ENCODE data around the gene GPI.
"Not testable (repeated sequence)": the region's sequence is repeated elsewhere in the genome, so short reads cannot be mapped to it uniquely, and the experiment has no call there.

GPI gene

GRCh38 chr19:34368338-34368737 is 3.3 kb downstream of the GPI start:
- no peak for DNase-seq (ENCODE audit: low spot score)

- DNase-seq (ENCODE audit: low spot score) = not testable (repeated sequence)
These were observed 4.2 kb downstream of the GPI start for GRCh38 chr19:34369166-34369565.

GRCh38 chr19:34370117-34370516 is 5.1 kb downstream of the GPI start:
- no peak for DNase-seq (ENCODE audit: low spot score)

- DNase-seq (ENCODE audit: low spot score) = no peak
These were observed 6.0 kb downstream of the GPI start for GRCh38 chr19:34370983-34371382.

GRCh38 chr19:34373601-34374288 is 8.7 kb downstream of the GPI start:
- DNase-seq (ENCODE audit: low spot score) = no peak

GRCh38 chr19:34375598-34375997 is 10.6 kb downstream of the GPI start:
- DNase-seq (ENCODE audit: low spot score) = no peak

GRCh38 chr19:34380639-34381241 is 15.7 kb downstream of the GPI start:
- DNase-seq (ENCODE audit: low spot score) = no peak

GRCh38 chr19:34381399-34382251 is 16.6 kb downstream of the GPI start:
- DNase-seq (ENCODE audit: low spot score) = no peak

GRCh38 chr19:34382471-34382870 is 17.5 kb downstream of the GPI start:
- DNase-seq (ENCODE audit: low spot score) = no peak

- no peak for DNase-seq (ENCODE audit: low spot score)
These were observed 18.6 kb downstream of the GPI start for GRCh38 chr19:34383599-34383998.

GRCh38 chr19:34386645-34387445 is 21.8 kb downstream of the GPI start:
- DNase-seq (ENCODE audit: low spot score) = no peak

GRCh38 chr19:34387446-34387810 is 22.4 kb downstream of the GPI start:
- DNase-seq (ENCODE audit: low spot score) = no peak

- not testable (repeated sequence) for DNase-seq (ENCODE audit: low spot score)
These were observed 23.7 kb downstream of the GPI start for GRCh38 chr19:34388745-34389144.

- DNase-seq (ENCODE audit: low spot score) = no peak
These were observed 26.8 kb downstream of the GPI start for GRCh38 chr19:34391813-34392212.

- no peak for DNase-seq (ENCODE audit: low spot score)
These were observed 28.0 kb downstream of the GPI start for GRCh38 chr19:34393031-34393430.

- DNase-seq (ENCODE audit: low spot score) = no peak
These were observed 28.6 kb downstream of the GPI start for GRCh38 chr19:34393629-34394028.

GRCh38 chr19:34397853-34398252 is 32.9 kb downstream of the GPI start:
- DNase-seq (ENCODE audit: low spot score) = no peak

- DNase-seq (ENCODE audit: low spot score) = no peak
These were observed 34.9 kb downstream of the GPI start for GRCh38 chr19:34399886-34400285.

- DNase-seq (ENCODE audit: low spot score) = not testable (repeated sequence)
These were observed 35.8 kb downstream of the GPI start for GRCh38 chr19:34400844-34401243.

- DNase-seq (ENCODE audit: low spot score) = peak; percentile 59
These were observed 37.1 kb downstream of the GPI start for GRCh38 chr19:34402074-34402600.

- no peak for DNase-seq (ENCODE audit: low spot score)
These were observed 38.8 kb downstream of the GPI start for GRCh38 chr19:34403784-34404108.
